OCI-LY7 (cell line): Measurements from ENCODE around the gene CARHSP1.

ENCODE experiments used
- EZH2phosphoT487 ChIP-seq: fragments of 200-600 bp; sonication (generic); IDR thresholded peaks from 2 replicates; pipeline ENCODE4 v1.6.1; 2018; ENCODE audit warnings: low read depth, borderline replicate concordance, mild to moderate bottlenecking, mixed run types, antibody characterized with exemption, low read length, moderate library complexity, mixed read lengths
- TF ChIP-seq, protein P1 (sequence below): fragments of 200-600 bp; sonication (generic); conservative IDR thresholded peaks from 2 replicates; pipeline ENCODE4 v1.5.1; 2014; ENCODE audit warnings: mild to moderate bottlenecking, antibody characterized with exemption, low read length, moderate library complexity, mixed read lengths

DNA sequence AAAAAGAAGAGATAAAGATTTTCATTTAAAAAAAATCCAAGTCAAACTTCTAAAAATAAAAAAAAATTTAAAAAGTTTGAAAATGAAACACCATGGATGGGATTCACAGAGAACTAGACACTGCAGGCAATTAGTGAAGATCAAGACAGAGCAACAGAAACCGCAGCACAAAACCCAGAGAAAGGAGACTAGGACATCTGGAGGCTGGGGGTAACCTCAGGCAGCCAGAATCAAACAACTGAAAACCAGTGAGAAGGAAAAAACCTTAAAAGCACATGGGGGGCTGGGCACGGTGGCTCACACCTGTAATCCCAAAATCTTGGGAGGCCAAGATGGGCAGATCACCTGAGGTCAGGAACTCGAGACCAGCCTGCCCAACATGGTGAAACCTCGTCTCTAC, 44.0 kb upstream of the CARHSP1 start:
- TF ChIP-seq, protein P1, sequence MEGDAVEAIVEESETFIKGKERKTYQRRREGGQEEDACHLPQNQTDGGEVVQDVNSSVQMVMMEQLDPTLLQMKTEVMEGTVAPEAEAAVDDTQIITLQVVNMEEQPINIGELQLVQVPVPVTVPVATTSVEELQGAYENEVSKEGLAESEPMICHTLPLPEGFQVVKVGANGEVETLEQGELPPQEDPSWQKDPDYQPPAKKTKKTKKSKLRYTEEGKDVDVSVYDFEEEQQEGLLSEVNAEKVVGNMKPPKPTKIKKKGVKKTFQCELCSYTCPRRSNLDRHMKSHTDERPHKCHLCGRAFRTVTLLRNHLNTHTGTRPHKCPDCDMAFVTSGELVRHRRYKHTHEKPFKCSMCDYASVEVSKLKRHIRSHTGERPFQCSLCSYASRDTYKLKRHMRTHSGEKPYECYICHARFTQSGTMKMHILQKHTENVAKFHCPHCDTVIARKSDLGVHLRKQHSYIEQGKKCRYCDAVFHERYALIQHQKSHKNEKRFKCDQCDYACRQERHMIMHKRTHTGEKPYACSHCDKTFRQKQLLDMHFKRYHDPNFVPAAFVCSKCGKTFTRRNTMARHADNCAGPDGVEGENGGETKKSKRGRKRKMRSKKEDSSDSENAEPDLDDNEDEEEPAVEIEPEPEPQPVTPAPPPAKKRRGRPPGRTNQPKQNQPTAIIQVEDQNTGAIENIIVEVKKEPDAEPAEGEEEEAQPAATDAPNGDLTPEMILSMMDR: no peak
- TF ChIP-seq EZH2phosphoT487: no peak
